ENCODE data around the gene WFDC10B. TPM values are rescaled to one million over a fixed set of nuclear protein-coding genes. Genes with fewer than 3 reads are reported as not detected.

Gene WFDC10B
- polyA plus RNA-seq, 1 of the 3 experiments (the other 2 are of a cell fraction): not detected

- TF ChIP-seq, protein P1, sequence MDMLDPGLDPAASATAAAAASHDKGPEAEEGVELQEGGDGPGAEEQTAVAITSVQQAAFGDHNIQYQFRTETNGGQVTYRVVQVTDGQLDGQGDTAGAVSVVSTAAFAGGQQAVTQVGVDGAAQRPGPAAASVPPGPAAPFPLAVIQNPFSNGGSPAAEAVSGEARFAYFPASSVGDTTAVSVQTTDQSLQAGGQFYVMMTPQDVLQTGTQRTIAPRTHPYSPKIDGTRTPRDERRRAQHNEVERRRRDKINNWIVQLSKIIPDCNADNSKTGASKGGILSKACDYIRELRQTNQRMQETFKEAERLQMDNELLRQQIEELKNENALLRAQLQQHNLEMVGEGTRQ (IDR thresholded peaks at IDR 0.05; ENCODE audit: borderline replicate concordance, low read depth, low read length): no peak
- TF ChIP-seq, protein P2, sequence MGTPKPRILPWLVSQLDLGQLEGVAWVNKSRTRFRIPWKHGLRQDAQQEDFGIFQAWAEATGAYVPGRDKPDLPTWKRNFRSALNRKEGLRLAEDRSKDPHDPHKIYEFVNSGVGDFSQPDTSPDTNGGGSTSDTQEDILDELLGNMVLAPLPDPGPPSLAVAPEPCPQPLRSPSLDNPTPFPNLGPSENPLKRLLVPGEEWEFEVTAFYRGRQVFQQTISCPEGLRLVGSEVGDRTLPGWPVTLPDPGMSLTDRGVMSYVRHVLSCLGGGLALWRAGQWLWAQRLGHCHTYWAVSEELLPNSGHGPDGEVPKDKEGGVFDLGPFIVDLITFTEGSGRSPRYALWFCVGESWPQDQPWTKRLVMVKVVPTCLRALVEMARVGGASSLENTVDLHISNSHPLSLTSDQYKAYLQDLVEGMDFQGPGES (IDR thresholded peaks at IDR 0.05; ENCODE audit: low read depth, low read length): no peak
- TF ChIP-seq CTCF (IDR thresholded peaks at IDR 0.05) (no peak), CHD2 (IDR thresholded peaks at IDR 0.05; ENCODE audit: low read length, partially characterized antibody) (no peak), FOSL2 (IDR thresholded peaks at IDR 0.05; ENCODE audit: borderline replicate concordance, low read depth) (no peak), EZH2phosphoT487 (IDR thresholded peaks at IDR 0.05; ENCODE audit: borderline replicate concordance, low read depth) (no peak), MXI1 (IDR thresholded peaks at IDR 0.05; ENCODE audit: low read depth, low read length) (no peak), FOXM1 (IDR thresholded peaks at IDR 0.05; ENCODE audit: low read depth) (no peak), NFIC (IDR thresholded peaks at IDR 0.05; ENCODE audit: borderline replicate concordance) (no peak), MEF2A (IDR thresholded peaks at IDR 0.05; ENCODE audit: borderline replicate concordance, low read depth) (no peak), EP300 (IDR thresholded peaks at IDR 0.05; ENCODE audit: borderline replicate concordance in 1 of 2, low read depth in 1 of 2, low read length in 1 of 2) (no peak), FOXJ3 (CRISPR knock-in tag; IDR thresholded peaks at IDR 0.05) (no peak), YY1 (IDR thresholded peaks at IDR 0.05; ENCODE audit: low read depth) (no peak)
Measured at GRCh38 chr20:45701873-45702272, 2.9 kb downstream of the WFDC10B start, which contains the start of gene WFDC13 (continued).

- POLR2A ChIA-PET: no interaction called here
- H3K9me2 ChIP-seq: no peaks in the 10 kb centered on the region
- no peak overlapping the region for H3K9ac ChIP-seq
- no peak overlapping the region for H3K4me3 ChIP-seq (ENCODE audit: low read depth in 2 of 2, low read length in 1 of 2)
- CTCF ChIA-PET: no interaction called here
- no peak overlapping the region for H3K27ac ChIP-seq (ENCODE audit: low read depth in 2 of 2, low read length in 1 of 2)
- no peaks in the 10 kb centered on the region for H3K9me3 ChIP-seq
- DNase-seq: no peak
- H3K79me2 ChIP-seq (ENCODE audit: insufficient read depth): no peaks in the 10 kb centered on the region
- no peaks in the 10 kb centered on the region for H3F3A ChIP-seq (replicated peaks; ENCODE audit: insufficient read depth)
- no peak for TF ChIP-seq POLR2AphosphoS5 (IDR thresholded peaks at IDR 0.05; ENCODE audit: low read depth, low read length)
- no peak for TF ChIP-seq ELF1 (IDR thresholded peaks at IDR 0.05)
- TF ChIP-seq EZH2phosphoT487 (IDR thresholded peaks at IDR 0.05; ENCODE audit: borderline replicate concordance, low read depth): no peak
- no peak for TF ChIP-seq TCF12 (IDR thresholded peaks at IDR 0.05)
- no peak for TF ChIP-seq RCOR1 (IDR thresholded peaks at IDR 0.05; ENCODE audit: low read length)
- TF ChIP-seq TEAD4 (IDR thresholded peaks at IDR 0.05; ENCODE audit: borderline replicate concordance, insufficient read depth): no peak
- no peak for TF ChIP-seq NFIC (IDR thresholded peaks at IDR 0.05; ENCODE audit: borderline replicate concordance)
- no peak for TF ChIP-seq CTCF (IDR thresholded peaks at IDR 0.05)
- TF ChIP-seq RFX5 (IDR thresholded peaks at IDR 0.05; ENCODE audit: low read length): no peak
- TF ChIP-seq FOSL2 (IDR thresholded peaks at IDR 0.05; ENCODE audit: borderline replicate concordance, low read depth): no peak
- TF ChIP-seq, protein P3, sequence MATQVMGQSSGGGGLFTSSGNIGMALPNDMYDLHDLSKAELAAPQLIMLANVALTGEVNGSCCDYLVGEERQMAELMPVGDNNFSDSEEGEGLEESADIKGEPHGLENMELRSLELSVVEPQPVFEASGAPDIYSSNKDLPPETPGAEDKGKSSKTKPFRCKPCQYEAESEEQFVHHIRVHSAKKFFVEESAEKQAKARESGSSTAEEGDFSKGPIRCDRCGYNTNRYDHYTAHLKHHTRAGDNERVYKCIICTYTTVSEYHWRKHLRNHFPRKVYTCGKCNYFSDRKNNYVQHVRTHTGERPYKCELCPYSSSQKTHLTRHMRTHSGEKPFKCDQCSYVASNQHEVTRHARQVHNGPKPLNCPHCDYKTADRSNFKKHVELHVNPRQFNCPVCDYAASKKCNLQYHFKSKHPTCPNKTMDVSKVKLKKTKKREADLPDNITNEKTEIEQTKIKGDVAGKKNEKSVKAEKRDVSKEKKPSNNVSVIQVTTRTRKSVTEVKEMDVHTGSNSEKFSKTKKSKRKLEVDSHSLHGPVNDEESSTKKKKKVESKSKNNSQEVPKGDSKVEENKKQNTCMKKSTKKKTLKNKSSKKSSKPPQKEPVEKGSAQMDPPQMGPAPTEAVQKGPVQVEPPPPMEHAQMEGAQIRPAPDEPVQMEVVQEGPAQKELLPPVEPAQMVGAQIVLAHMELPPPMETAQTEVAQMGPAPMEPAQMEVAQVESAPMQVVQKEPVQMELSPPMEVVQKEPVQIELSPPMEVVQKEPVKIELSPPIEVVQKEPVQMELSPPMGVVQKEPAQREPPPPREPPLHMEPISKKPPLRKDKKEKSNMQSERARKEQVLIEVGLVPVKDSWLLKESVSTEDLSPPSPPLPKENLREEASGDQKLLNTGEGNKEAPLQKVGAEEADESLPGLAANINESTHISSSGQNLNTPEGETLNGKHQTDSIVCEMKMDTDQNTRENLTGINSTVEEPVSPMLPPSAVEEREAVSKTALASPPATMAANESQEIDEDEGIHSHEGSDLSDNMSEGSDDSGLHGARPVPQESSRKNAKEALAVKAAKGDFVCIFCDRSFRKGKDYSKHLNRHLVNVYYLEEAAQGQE (IDR thresholded peaks at IDR 0.05; ENCODE audit: low read depth, low read length): no peak
- H3K4me1 ChIP-seq (ENCODE audit: control insufficient read depth in 1 of 2, insufficient read depth in 2 of 2, low read depth in 1 of 2, low read length in 1 of 2): no peaks in the 10 kb centered on the region
- H4K20me1 ChIP-seq (ENCODE audit: insufficient read depth): no peaks in the 10 kb centered on the region
- no peak overlapping the region for H2AFZ ChIP-seq (ENCODE audit: low read depth)
- no peaks in the 10 kb centered on the region for H3K36me3 ChIP-seq (replicated peaks in 1 of 2; ENCODE audit: control insufficient read depth in 1 of 2, insufficient read depth in 2 of 2, low read length in 1 of 2)
- H3K4me2 ChIP-seq: no peak overlapping the region
- peaks cover 5% of the 10 kb centered on the region; the same call in 1 of the 2 replicates for H3K27me3 ChIP-seq (ENCODE audit: insufficient read depth)
- WGBS (ENCODE audit: low lambda C conversion rate): 13% methylated on average over 4 of the region's 4 CpGs
Measured at GRCh38 chr20:45701104-45701503, 3.7 kb downstream of the WFDC10B start.
